Measurements from ENCODE around the gene SPATA1.

The SPATA1 gene

DNA sequence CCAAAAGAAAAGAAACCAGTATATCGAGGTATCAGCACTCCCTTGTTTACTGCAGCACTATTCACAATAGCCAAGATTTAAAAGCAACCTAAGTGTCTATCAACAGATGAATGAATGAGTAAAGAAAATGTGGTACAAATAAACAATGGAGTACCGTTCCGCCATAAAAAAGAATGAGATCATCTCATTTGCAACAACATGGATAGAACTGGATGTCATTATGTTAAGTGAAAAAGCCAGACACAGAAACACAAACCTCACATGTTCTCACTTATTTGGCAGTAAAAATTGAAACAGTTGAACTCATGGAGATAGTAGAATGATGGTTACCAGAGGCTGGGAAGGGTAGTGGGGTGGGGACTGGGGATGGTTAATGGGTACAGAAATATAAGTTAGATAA is 4.5 kb downstream of the SPATA1 start:
- Histone ChIP-seq H3K4me3 (ENCODE audit: low read depth, low read length) (no peak overlapping the region), H3K79me2 (no peaks in the 10 kb centered on the region), H2AFZ (no peak overlapping the region), H3K9ac (no peak overlapping the region), H3K4me1 (no peaks in the 10 kb centered on the region), H3K27me3 (ENCODE audit: control insufficient read depth, insufficient read depth, low read length) (no peaks in the 10 kb centered on the region), H3K4me2 (ENCODE audit: low read length) (no peak overlapping the region), H3K27ac (no peak overlapping the region), H3K36me3 (ENCODE audit: control insufficient read depth, insufficient read depth, low read length) (no peaks in the 10 kb centered on the region), H3K9me3 (ENCODE audit: control insufficient read depth, low read length) (no peaks in the 10 kb centered on the region)
- TF ChIP-seq, protein P1, sequence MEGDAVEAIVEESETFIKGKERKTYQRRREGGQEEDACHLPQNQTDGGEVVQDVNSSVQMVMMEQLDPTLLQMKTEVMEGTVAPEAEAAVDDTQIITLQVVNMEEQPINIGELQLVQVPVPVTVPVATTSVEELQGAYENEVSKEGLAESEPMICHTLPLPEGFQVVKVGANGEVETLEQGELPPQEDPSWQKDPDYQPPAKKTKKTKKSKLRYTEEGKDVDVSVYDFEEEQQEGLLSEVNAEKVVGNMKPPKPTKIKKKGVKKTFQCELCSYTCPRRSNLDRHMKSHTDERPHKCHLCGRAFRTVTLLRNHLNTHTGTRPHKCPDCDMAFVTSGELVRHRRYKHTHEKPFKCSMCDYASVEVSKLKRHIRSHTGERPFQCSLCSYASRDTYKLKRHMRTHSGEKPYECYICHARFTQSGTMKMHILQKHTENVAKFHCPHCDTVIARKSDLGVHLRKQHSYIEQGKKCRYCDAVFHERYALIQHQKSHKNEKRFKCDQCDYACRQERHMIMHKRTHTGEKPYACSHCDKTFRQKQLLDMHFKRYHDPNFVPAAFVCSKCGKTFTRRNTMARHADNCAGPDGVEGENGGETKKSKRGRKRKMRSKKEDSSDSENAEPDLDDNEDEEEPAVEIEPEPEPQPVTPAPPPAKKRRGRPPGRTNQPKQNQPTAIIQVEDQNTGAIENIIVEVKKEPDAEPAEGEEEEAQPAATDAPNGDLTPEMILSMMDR (IDR thresholded peaks at IDR 0.05), result no peak

DNA sequence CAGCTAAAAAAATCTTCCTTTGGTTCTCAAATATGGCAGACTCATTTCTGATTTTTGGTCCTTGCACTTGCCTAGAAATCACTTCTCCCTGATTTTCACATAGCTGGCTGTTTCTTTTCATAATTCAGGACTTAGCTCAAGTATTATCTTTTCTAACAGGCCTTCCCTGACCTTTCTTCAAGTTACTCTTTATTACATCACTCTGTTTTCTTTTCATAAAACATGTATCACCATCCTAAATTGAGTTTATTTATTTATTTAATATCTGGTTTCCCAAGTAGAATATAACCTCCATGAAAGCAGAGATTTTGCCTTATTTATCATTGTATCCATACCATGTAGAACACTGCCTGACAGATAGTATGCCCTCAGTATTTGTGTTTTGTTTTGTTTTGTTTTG is 18.4 kb downstream of the SPATA1 start:
- Histone ChIP-seq H3K79me2 (no peaks in the 10 kb centered on the region), H3K4me3 (ENCODE audit: low read depth, low read length) (no peak overlapping the region), H3K27ac (no peak overlapping the region), H3K4me2 (ENCODE audit: low read length) (no peak overlapping the region), H2AFZ (no peak overlapping the region), H3K27me3 (ENCODE audit: control insufficient read depth, insufficient read depth, low read length) (no peaks in the 10 kb centered on the region), H3K9ac (no peak overlapping the region), H3K9me3 (ENCODE audit: control insufficient read depth, low read length) (no peaks in the 10 kb centered on the region), H3K36me3 (ENCODE audit: control insufficient read depth, insufficient read depth, low read length) (no peaks in the 10 kb centered on the region), H3K4me1 (no peaks in the 10 kb centered on the region)
- TF ChIP-seq, protein P1 (IDR thresholded peaks at IDR 0.05), result no peak

DNA sequence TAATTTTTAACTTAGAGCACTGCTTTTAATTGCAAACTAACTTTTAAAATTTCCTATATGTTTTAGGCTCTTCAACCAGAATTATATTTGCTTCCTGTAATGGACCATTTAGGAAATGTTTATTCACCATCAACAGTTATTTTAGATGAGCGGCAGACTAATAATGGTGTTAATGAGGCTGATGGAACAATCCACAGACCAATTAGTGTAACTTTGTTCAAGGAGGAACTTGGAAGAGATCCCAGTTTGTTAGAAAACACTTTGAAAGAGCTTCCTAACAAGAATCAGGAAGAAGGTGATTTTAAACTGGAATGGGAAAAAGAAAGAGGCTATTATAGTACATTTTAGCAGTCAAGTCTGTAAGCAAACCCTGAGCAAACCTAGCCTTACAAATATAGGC is 19.6 kb downstream of the SPATA1 start:
- Histone ChIP-seq H3K9me3 (ENCODE audit: control insufficient read depth, low read length) (no peaks in the 10 kb centered on the region), H3K36me3 (ENCODE audit: control insufficient read depth, insufficient read depth, low read length) (no peaks in the 10 kb centered on the region), H2AFZ (no peak overlapping the region), H3K4me2 (ENCODE audit: low read length) (no peak overlapping the region), H3K4me3 (ENCODE audit: low read depth, low read length) (no peak overlapping the region), H3K27ac (no peak overlapping the region), H3K4me1 (no peaks in the 10 kb centered on the region), H3K9ac (no peak overlapping the region), H3K27me3 (ENCODE audit: control insufficient read depth, insufficient read depth, low read length) (no peaks in the 10 kb centered on the region), H3K79me2 (no peaks in the 10 kb centered on the region)
- TF ChIP-seq, protein P1 (IDR thresholded peaks at IDR 0.05), result no peak

DNA sequence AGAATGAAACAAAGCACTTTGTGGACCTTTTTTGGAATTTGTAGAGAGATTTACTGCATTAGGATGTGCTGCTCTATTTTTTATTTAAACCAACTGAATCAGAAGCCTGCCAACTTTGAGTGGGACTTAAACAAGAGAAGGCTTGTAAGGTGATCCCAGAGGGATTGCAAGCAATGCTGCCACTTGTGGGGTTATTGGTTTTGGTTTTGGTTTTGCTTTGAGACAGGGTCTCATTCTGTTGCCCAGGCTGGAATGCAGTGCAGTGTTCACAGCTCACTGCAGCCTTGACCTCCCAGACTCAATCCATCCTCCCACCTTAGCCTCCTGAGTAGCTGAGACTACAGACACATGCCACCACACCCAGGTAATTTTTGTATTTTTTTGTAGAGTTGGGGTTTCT is 32.4 kb downstream of the SPATA1 start:
- no peak overlapping the region for H3K4me2 ChIP-seq (ENCODE audit: low read length)
- no peak overlapping the region for H2AFZ ChIP-seq
- TF ChIP-seq, protein P1 (IDR thresholded peaks at IDR 0.05), result no peak
- H3K9ac ChIP-seq, result no peak overlapping the region
- H3K9me3 ChIP-seq (ENCODE audit: control insufficient read depth, low read length), result no peaks in the 10 kb centered on the region
- no peaks in the 10 kb centered on the region for H3K27me3 ChIP-seq (ENCODE audit: control insufficient read depth, insufficient read depth, low read length)
- H3K79me2 ChIP-seq, result no peaks in the 10 kb centered on the region
- no peak overlapping the region for H3K4me3 ChIP-seq (ENCODE audit: low read depth, low read length)
- no peak overlapping the region for H3K27ac ChIP-seq
- H3K4me1 ChIP-seq, result no peaks in the 10 kb centered on the region
- no peaks in the 10 kb centered on the region for H3K36me3 ChIP-seq (ENCODE audit: control insufficient read depth, insufficient read depth, low read length)

DNA sequence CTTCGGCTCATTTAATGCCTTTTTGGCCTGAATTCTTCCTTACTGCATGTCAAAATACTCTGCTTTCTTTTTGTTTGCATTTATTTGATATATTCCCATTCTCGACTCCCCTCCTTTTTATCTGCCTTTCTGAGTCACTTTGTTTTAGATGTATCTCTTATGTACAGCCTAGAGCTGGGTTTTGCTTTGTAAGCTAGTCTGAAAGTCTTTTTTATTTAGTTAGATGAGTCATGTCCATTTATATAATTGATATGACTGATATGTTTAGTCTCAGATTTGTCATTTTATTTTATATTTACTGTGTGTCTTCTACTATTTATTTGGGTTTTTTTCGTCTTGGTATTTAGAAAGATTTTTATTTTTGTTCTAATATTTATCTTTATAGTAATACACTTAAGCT is 33.8 kb downstream of the SPATA1 start:
- no peak overlapping the region for H3K4me3 ChIP-seq (ENCODE audit: low read depth, low read length)
- H3K9ac ChIP-seq, result no peak overlapping the region
- TF ChIP-seq, protein P1 (IDR thresholded peaks at IDR 0.05), result no peak
- no peak overlapping the region for H3K4me2 ChIP-seq (ENCODE audit: low read length)
- no peaks in the 10 kb centered on the region for H3K36me3 ChIP-seq (ENCODE audit: control insufficient read depth, insufficient read depth, low read length)
- H3K27me3 ChIP-seq (ENCODE audit: control insufficient read depth, insufficient read depth, low read length), result no peaks in the 10 kb centered on the region
- H3K4me1 ChIP-seq, result no peaks in the 10 kb centered on the region
- H3K9me3 ChIP-seq (ENCODE audit: control insufficient read depth, low read length), result no peaks in the 10 kb centered on the region
- no peak overlapping the region for H2AFZ ChIP-seq
- H3K79me2 ChIP-seq, result no peaks in the 10 kb centered on the region
- H3K27ac ChIP-seq, result no peak overlapping the region
